GM21723 (cell line): ENCODE measurements around the gene SPTBN1.
A peak's percentile ranks its signal among the peaks of the same experiment; 100 is the strongest.

Source experiments
- ATAC-seq: cut with Tn5 transposase; IDR thresholded peaks from one replicate; pipeline ENCODE4 v1.9.1; 2021; ENCODE audit warnings: mild to moderate bottlenecking, moderate library complexity; ENCODE audit not compliant: unreplicated experiment

The SPTBN1 gene

DNA sequence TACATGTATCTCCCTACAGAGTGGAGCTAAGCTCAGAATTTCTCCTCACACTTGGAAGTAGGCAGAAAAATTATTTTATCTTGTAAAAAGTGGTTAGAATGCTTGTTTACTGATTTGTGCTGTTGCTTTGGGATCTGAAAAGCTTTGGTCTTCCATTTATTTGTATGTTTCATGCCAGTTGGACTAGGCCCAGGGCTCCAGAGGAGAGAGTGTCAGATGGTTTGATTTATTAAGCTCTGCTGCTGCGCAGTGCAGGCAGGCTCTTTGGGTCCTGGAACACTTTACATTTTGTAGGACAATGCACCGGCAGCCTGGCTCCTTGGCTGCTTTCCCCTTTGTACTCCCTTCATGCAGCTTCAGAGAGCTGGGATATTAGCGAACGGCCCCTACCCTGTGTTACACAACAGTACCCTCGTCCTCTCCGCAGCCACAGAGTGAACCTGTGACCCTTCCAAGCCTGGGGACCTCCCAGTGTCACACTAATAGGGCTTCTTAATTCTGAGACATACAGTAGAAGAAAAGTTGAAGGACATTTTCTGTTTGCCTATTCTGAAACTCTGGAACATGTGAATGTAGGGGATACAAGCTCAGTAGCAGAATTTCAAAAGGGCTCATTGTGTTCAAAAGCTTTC is 210.6 kb downstream of the SPTBN1 start:
- ATAC-seq = no peak

DNA sequence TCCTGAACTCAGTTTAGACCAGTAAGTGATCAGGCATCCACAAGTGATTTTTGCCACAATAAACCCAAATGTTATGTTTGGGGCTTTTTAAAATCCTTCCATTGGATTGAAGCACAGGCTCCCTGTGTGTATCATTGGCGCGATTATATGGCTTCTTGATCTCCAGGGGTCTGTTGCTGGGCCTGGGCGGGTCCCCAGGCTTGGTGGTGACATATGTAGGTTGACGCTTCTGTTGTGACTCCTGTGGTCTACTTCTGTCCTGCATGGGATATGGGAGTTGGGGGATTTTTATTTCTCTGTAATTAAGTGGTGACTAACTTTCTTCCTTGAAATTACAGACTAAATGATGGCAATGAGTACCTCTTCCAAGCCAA is 211.1 kb downstream of the SPTBN1 start:
- ATAC-seq = no peak

DNA sequence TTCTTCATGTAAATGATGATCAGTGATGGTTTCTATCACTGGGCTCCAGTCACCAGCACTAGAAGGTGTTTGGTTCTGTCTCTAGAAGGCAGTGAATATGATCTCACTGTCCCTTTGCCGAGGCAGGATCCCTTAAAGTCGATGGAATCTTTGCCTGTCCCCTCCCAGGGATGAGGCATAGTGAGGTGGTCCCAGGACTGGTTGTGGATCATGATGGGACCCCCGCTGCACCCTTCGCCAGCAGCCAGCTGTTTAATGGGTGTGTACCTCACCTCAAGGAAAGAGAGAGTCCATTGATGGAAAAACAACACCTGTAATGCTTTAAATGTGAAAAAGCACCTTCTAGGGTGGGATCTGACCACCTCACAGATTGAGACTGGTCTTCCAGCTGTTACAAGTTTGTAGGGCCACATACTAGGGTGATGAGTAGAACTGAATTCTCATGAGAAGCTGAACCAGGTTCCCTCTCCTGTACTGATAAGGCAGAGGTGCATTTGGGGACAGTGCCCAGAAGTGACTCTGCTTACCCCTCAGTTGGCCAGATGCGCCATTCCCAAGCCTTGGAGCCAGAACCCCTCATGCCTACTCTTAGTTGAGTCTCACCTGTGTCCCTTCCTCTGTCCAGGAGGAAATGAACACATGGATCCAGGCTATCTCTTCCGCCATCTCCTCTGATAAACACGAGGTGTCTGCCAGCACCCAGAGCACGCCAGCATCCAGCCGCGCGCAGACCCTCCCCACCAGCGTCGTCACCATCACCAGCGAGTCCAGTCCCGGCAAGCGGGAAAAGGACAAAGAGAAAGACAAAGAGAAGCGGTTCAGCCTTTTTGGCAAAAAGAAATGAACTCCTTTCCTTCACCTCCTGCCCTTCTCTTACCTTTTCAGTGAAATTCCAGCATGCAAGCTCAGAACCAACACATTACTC is 211.9 kb downstream of the SPTBN1 start:
- no peak for ATAC-seq

DNA sequence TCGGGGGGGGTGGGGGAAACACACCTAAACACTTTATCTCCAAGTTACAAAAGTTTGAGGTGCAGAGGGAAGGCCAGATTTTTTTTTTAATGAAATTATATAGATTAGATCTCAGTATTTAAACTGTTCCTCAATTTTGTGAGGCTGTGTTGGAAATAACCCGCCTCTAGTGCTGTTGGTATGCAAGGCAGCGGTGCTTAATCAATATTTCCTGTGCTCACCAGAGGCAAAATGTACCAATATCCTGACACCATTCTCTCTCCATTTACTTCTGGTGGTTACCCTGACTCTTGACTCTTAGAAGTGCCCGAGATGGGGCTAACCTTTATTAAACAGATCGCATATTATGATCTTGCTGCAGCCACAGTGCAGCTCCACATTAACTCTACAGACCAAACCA is 212.6 kb downstream of the SPTBN1 start:
- no peak for ATAC-seq

DNA sequence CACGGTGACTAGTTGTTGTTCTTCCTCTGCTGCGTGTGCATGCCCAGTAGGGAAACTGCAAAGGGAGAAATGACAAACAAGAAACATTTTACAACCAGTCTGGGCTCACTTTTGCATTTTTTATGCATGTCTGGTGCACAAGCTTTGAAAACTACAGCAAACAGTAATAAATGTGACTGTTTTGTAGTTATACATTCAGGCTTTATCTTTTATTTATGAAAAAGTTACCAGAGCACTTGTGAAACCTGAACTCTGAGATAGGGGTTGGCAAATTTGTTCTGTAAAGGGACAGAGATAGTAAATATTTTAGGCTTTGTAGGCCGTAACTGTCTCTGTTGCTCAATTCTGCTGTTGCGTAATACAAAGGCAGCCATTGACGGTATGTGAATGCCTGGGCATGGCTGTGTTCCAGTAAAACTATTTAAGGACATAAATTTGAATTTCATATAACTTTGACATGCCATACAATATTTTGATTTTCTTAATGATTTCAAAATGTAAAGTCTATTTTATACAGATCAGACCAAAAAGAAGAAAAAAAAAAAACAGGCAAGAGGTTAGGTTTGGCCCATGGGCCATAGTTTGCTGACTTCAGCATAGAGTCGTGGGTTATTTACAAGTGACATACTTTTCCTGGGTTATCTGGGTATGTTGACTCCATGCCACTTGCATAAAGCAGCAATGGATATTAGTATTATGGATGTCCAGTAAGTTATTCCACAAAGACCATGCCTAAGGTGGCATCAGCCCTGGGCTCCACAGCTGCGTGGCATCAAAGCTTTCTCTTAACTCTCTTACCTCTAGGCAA is 213.8 kb downstream of the SPTBN1 start:
- ATAC-seq = no peak

DNA sequence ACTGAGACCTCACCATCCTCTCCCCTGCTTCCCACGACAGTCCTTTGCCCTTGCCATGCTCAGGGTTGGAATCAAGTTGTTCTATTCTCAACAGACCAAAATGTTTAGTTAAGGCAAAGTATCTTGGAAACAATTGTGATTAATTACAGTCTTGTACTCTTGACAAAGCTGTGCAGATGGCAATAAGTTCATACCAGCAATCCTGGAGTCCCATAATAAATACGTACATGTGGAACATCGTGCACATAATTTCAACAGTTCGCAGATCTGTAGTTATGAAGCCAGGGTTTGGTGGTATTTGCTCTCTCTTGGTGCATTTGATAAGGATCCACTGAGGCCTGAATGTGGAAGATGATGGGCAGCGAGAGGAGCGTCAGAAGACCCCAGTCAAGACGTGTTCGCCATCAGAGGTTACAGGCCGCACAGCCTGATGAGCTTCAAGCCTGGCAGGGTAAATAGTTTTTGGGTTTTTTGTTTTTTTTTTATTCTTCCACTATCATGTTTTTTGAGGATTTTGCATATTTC is 214.4 kb downstream of the SPTBN1 start:
- no peak for ATAC-seq

DNA sequence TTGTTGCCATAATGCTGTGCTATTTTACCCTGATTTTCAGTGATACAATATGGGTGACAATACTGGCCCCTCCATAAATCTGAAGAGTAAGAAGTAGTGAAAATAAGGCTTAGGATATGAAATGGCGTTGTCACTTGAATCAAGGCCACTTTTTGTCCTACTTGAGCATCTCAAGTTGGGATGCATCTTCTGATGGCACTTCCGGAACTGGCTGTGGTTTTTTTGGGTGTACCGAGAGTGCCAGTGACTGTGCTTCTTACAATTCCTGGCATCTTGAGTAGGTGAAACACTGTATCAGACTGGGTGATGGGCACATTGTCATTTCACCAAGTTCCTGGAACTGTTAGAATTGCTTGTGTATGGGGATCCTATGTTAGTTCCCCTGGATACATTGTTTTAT is 214.9 kb downstream of the SPTBN1 start:
- no peak for ATAC-seq

DNA sequence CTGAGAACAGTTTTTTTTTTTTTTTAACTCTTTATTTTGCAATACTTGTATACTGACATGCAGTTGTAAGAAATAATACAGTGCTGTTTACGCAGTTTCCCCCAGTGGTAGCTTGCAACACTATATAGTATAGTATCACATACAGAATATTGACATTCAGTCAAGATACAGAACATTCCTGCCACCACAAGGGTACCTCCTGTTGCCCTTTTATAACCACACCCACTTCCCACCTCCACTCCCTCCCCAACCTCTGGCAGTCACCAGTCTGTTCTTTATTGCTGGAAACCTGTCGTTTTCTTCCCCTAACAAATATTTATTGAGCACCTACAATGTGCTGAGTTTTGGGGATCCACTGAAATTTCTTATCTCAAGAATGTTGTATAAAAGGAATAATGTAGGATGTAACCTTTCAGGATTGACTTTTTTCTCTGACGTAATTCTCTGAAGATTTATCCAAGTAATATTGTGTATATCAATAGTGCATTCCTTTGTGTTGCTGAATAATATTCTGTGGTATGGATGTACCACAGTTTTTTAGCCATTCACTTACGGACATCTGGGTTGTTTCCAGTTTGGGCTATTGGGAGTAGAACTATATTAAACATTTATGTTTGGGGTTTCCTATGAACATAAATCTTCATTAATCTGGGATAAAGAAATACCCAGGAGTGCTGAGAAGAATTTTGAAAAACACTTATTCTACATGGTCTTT is 215.9 kb downstream of the SPTBN1 start:
- no peak for ATAC-seq

DNA sequence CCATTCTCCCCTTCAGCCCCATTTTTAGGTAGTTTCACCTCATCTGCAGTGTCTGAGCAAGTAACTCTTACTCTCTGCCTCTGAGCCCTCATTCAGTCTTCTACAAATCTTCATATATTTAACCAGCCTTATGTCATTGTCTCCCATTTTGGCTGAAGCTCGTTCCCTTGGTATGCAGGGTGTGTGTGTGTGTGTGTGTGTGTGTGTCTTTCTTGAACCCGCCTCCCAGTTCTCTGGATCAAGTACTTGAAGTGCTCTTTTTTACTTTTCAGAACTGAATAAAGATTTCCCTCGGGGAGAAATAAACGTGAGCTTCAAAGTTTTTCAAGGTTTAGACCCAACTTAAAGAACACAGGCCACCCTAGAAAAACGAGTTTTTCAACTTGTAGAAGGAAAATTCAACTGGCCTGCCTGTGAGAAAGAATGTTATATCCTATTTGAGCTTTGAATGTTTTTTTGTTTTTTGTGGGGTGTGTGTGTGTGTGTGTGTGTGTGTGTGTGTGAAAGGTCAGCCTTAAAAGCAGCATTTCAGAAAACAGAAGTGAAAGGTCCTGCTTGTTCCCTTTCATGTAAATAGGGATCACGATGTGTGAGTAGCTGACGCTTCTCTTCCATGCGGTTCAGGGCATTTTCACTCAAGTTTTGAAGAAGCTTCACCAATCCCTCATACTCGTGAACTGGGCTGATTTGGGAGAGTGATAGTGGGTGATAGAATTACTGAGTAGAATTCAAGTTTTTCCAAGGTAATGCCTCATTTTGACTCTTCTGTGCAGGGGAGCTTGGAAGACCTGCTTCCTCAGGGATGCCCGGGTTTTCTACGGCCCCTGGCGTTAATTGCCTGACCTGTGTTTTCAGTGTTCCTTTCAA is 216.7 kb downstream of the SPTBN1 start:
- peak; percentile 61 for ATAC-seq

DNA sequence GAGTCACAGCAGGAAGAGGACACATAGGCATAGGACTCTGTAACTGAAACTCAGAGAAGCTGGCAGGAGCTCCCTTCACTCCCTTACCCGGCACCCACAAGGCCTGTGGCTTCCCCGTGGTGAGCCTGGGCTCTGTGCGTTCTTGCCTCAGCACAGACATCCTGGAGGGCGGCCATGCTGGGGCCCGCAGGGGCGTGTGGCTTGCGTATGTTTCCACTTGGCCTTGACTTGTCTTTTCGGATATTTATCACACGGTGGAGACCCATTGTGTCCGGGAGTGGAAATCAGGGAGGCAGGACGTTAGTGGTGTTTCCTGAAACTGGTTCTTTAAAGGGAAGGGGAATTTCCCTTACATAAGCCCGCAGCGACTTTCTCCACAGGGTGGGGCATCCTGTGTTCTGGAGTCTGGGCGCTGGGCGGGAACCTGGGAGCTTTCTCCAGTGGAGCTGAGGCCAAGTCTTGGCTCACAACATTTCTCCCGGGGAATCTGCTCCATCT is 217.4 kb downstream of the SPTBN1 start:
- peak; percentile 55 for ATAC-seq

DNA sequence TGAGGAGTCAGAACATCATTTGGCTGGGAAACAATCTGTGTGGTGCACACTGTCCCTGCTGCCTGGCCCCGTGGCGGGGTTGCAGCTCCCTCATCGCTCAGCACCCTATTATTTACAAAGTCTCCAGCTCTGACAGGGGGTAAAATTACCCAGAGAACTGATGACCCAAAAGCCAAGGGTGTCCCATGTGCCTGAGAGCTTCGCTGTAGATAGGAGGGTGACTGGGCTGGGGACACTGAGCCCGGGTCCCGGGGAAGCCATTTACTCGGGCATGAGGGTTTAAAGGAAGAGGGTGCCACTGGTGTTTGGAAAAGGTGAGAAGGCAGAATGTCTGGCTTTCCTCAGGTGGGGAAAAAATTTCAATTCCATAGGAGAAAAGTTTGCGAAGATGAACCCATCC is 219.2 kb downstream of the SPTBN1 start:
- no peak for ATAC-seq

DNA sequence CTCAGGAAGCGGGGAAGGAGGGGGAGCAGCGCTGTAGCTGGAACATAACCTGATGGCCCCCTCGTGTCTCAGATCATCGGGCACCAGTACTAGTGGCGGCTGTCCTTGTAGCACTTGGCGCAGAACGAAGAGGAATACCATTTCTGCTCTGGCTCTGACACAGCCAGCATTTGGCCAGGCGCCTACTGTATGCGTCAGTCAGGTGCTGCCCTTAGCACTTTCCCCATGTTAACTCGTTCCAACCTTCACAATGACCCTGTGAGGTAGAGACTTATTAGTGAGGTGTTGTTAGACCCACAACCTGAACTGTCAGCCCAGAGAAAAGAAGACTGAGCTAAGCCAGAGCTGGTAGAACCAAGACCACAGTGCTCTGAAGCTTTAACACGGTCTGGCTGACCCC is 219.6 kb downstream of the SPTBN1 start:
- ATAC-seq = no peak

DNA sequence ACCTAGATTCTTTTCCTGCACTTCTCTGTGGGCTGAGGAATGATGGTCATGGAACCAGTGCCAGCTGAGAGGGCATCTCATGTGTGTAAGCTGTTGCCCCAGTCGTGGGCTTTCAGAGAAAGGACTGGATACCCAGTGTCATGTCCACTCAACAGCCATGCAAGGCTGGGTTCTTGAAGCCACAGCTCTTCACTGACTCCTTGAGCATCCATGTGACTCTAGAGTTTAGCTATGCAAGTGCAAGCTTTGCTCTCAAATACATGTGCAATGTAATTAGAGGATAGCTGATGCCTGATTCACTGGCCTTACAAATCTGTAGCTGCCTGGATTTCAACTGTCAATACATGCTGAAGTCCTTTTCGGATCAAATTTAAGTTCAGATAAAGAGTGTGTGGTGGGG is 220.5 kb downstream of the SPTBN1 start:
- no peak for ATAC-seq

DNA sequence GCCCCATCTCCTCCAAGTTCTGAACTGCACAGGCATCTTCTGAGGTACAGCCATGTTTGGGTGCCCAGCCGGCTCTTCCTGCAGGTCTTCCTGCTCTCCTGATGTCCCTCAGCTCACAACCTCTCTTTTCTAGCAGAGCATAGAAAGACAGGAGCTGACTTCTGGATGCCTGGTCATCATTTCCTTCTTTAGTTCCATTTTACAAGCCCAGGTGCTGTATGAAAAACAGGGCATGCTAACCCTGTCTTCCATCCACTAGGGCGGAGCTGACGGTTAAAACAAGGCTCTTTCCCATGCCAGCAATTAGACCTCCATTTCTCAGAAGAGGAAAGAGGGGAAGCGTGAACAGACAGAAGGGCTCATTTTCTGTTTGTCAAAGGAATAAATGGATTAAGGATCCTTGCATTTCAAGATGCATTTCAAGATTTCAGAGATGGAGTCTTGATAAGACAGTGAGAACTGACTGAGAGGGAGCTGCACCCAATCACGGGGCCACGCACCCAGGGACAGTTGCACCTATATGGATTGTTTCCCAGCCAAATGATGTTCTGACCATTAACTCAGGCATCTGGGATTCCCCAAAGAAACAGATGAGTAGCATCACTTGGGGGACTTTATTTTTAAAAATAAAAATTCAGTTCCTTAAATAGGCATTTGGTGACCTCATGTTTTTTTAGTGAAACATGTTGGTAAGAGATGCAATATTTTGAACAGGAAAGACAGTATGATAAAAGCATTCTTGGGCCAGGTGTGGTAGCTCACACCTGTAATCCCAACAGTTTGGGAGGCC is 221.5 kb downstream of the SPTBN1 start:
- ATAC-seq = no peak

DNA sequence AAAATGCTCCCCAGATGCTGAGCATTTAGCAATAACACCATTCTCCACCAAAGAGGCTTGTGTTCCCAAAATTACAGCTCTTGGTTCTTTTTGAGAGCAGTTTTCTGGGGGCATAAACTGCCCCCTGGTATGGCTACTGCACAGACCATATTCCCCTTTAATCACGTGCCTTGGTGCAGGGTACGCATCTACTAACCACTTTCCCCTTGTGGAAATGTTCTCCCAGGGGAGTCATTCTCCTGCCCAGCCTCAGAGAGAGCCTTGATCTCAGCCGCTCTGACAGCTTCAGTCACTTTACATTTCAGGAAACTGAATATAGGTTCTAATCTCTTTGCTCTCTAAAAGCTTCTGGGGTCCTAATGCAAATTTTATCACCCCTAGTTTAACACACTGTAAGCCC is 222.6 kb downstream of the SPTBN1 start:
- no peak for ATAC-seq

DNA sequence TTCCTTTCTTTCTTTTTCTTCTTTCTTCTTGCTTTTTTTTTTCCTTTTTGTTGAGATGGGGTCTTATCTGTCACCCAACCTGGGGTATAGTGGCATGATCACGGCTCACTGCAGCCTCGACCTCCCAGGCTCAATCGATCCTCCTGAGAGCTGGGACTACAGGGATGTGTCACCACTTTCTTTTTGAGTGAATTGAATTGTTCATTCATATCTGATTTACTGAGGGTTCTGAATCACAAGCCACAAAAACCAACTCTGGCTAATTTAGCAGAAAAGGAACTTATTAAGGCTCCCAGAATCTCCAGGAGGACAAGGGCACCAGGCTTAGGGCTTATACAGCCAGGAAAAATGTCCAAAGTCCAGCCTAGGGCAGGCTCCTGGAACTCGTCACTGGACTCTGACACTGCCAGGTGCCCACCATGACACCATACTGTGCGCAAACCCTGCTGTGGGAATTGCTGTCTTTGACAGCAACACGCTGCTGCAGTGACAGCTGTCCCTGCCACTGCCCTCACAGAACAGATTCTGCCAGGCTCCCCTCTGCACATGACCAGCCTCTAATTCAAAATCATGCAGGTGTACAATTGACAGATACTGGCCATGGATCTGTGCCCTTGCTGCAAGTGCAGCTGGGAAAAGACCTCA is 224.4 kb downstream of the SPTBN1 start:
- ATAC-seq = peak; percentile 70

DNA sequence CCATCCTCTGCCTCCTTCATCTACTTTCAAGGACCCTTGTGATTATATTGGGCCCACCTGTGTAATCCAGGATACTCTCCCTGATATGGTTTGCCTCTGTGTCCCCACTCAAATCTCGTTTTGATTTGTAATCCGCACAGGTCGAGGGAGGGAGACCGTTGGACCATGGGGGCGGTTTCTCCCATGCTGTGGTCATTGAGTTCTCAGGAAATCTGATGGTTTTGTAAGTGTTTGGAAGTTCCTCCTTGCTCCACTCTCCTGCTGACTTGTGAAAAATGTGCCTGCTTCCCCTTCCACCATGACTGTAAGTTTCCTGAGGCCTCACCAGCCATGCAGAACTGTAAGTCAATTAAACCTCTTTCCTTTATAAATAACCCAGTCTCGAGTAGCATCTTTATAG is 225.3 kb downstream of the SPTBN1 start:
- no peak for ATAC-seq

DNA sequence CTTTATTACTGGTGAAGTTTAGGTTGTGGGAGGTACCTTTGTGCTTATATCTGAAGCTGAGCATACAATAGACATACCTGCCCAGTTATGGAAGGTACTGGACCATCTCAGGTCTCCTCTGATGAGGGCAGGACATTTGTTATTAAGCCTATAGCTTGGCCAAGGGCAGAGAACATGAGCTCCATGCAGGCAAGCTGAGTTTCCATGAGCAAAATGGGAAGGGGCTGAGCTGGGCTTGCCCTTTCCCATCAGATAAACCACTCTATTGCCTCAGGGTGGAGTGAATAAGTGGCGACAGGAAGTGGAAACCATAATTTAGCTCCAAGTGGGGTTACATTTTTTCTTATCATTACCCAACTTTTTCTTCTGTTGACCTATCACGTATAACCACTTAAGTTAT is 227.5 kb downstream of the SPTBN1 start:
- no peak for ATAC-seq
